Stimulated activated naive CD4-positive, alpha-beta T cell (primary cell): ENCODE measurements around the gene MAP6D1.

Experiments used
- DNase-seq, 6 experiments: peaks; one replicate each; lab custom pipeline; 2025; lab: John Stamatoyannopoulos, UW

The MAP6D1 gene

DNA sequence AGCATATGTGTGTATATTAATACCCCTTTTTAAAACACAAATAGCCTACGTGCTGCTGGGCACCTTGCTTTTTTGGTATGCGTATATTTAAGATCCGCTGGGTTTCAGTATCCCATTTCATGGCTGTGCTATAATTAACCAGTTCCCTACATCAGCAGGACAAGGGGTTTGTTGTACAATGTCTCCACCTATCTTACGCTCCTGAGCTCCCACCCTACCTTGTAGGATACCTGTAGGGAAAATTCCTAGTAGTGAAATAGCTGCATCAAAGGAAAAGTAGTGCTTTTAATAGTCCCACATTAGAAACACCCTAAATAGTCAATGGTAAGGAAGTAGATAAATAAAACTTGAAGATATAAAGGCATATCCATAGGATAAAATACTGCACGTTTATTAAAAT is 1.4 kb downstream of the MAP6D1 start:
- DNase-seq: no peak

DNA sequence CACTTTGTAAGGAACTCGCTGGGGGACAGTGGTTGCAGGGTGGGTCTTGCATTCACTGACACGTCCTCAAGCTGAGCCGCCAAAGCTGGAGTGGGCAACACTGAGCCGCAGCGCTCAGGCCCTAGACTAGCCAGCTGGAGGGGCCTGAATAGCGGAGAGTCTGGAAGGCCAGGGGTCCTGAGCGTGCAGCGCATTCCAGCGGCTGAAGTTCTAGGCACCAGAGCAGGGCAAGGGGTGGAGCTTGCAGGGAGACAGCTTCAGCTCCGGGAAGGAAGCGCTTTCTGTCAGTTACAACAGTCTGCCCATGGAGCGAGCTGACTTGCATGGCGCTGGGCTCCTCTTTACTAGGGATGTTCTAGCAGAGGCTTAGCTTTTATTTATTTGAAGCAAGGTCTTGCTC is 2.7 kb downstream of the MAP6D1 start:
- no peak for DNase-seq

DNA sequence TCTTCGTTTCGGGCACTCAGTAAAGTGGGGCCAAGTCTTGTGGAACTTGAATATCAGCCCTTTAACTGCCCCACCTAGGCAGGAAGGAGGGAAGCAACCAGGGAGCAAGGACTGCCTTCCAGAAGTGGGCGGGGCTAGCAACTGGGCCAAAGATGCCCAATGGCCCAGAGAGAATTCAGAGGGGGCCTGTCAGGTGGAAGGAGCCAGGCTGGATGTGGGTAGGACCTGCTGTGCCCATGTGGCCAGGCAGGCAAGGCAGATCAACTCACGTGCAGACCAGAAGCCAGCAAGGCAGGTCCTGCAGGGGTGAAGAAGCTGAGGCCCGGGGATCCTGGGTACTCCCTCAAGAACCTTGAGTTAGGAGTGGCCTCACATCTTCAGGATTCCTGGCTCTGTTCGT is 5.5 kb downstream of the MAP6D1 start:
- no peak for DNase-seq

DNA sequence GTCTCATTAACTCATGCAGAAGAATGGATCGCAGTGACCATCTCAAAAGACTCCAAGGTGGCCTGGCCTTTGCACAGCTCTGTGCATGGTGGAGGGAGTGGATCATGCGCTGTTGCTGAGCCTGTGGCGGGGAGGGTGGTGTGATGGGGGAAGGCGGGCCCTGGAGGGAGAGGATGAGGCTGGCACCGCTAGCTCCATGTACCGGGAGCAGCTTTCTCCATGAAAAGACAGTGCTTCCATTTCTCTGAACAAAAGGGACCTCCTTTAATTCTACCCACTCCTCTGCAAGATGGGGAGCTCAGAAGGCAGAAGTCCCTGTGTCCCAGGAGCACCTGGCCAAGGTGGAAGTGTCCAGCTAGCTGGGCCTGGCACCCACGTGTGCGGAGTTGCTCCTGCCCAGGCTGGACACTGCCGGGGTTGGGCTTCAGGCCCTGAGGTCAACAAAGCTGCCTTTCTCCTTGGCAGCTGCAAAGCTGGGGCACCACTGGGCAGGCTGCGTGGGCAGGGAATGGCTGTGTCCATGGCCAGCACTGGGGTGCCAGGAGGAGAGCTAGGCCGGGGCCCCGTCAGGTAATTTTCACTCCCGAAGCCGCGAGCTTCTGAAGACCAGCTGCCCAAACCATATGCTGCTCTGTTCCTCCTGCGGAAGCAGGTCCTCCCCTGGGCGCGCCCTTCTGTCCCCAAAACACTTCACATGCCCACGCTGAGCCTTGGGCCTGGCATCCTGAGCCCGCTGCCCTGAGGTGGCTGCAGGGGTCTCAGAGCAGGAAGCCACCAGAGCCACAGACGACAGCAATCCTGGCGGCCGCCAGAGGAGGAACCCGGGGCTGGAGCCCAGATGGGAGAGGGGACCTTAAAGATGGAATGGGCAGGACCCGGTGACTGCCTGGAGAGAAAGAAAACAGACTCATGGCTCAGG is 6.4 kb downstream of the MAP6D1 start:
- DNase-seq: no peak

DNA sequence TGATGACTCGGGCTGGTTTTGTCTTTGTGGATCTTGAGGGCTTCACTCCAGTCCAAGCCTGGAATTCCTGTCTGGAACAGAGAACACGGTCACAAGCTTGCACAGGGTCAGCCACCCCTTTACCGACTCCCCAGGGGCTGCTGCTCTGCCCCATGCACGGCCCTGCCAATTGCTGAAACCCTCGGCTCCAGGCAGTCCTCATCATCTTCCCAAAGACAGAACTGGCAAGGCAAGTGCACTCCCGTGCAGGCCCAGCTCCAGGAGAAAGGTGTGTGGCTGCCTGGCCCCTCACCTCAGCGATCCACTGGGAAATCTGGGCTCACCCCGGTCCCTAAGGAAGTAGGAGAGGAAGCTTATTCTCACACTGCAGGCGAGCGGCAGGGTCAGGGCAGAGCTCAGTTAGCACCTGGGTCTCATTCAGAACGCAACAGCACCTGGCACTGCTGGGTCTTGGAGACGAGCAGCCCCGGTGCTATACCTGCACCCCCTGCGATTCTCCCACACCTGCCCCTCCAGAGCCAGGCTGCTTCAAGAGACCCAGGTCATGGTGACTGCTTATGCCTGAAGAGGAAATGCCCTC is 7.2 kb downstream of the MAP6D1 start:
- no peak for DNase-seq

DNA sequence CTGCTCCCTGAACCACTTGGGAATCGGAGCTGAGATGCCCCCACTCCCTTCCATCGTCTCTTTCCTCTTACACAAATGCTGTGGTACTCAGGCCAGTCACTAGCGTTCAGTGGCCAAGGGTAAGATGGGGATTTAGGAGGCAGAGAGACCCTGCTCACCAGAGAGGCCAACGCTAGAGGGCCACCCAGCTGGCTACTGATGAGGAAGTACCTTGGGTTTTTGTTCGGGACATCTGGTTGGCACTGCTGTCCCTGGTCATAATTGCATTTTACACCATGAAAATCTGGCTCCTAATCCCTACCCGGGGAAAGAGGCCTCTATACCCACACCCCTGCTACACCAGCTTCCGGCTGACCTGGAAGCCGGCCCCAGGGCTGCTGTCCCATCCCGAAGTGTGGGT is 7.7 kb downstream of the MAP6D1 start:
- no peak for DNase-seq

DNA sequence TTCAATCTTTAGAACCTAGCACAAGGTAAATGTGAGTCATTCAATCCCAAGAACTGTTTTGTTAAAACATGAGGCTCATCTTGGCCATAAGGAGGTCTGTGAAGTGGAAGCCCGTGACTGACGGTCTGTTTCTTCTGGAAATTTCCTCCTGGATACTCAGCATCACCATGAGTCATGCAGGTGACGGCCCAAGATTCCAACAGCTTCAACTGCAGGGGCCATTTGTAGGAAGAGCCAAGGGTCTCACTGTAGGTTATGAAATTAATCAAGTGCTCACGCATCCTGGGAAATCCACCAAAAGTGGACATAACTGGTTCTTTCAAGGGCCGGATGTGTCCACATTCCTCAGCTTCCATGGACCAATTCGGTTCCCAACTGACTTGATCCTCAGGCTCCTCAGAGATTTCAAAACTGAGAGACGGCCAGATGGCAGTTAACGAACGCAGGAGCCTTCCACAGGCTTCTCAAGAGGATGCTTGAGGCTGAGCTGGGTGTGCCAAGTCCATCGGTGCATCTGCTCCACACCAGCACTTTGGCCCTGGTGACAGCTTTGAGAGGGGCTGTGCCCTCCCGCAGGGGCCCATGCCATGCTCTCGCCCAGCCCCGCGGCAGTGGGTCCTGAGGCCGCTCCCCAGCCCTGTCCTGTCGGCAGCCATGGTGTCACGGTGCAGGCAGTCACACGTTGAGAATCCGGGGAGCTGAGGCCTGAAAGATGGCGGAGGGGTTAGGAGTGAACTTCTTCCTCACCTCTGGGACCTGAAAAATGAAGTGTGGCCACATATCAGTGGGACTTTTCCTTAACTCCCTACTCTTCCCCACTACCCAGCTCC is 8.5 kb downstream of the MAP6D1 start:
- DNase-seq: no peak

DNA sequence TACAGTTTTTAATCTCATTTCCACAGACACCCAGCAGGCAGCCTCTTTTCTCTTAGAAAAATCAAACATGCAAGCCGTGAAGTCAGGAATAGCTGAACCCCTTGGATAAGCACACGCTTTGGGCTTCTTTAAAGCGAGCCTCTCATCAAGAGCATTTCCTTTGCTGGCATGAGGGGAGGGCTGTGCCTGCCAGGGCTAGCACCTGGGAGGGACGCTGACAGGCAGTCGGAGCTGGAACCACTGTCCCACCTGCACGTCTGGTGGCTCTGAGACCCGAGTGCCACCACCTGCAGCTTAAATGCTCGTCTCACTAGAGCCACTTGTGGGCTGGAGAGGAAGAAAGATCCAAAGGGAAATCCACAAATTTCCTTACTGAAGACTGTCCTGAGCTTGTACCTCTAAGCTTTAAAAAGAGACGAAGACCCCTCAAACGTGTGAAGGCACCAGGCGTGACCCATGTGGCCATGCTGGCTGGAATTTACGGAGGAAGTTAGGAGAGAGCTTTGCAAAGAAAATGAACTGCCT is 9.4 kb downstream of the MAP6D1 start:
- no peak for DNase-seq

DNA sequence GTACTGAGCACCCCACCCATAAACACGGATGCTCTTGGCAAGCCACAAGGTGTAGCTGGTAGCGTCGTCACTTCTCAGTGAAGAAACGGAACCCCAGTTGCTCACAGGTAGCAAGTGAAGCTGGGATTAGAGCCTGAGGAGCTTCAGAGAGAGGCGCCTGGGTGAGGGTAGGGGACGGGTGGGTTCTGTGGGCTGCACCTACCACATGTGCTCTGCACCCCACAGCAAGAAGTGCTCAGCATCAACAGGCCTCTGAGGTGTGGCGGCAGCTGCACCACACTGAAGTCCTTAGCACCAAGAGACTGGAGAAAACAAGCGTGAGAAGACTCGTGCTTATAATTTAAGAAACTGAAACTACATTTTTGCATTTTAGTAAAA is 9.8 kb downstream of the MAP6D1 start:
- peak in 1 of 6 experiments; percentile 24 for DNase-seq

DNA sequence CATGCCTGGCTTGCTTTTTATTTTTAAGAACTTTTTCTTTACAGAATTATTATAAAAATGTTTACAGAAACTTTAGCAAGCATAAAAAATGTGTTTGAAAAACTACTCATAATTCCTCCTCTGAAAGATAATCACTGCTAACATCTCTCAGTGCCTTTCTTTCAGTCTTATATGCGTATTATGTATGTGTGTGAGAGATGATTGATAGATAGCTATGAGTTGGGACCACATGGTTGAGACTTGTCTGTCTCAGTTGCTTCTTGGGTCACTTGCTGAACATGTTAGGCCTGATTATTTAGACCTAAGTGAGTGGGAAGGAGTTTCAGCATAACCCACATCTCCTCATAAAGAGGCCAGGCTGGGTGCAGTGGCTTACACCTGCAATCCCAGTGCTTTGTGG is 11.1 kb downstream of the MAP6D1 start:
- DNase-seq: no peak

DNA sequence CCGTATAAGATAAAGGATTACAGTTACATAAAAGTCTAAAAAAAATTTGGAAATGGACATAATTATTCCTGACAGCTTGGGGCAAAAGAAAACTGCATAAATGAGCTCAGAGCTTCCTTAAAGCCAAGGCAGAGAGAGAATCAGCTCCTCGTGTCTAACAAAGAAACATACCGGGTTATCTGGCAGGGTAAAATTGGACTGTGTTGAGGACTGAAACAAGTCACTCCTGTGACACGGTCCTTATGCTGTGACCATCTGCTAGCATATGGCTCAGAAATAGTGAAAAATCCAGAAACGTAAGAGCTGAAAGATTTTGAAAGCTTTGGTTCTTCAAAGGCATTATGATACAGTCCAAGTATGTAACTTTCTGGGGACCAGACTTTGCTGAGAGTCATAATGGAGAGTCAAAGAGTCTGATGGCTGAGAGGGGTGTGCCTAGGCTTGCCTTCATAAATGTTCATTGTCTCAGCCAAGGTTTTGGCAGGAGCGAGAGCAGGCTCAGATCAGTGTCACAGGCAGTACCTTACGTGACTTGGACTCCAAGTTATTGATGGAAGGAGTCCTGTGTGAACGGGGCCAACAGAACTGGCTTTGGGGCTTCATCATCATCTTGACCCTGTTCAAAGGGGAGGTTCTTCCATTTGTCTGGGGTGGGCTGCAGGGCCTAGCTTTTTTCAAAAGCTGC is 12.5 kb downstream of the MAP6D1 start:
- DNase-seq: no peak

DNA sequence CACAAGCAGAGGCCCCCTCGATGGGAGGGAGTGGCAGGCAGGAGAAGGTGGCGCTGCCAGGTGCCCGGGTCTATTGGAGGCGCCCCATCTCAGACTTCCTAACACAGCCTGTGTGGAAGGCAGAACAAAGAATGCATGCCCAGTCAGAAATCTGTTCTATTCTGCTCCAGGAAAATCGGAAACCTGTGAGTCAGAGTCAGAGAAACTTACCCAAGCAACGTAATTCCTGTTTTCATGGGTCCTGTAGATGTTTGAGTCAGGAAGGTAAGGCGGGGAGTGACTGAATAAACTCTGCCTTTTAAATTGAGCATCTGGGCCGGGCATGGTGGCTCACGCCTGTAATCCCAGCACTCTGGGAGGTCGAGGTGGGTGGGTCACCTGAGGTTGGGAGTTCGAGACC is 13.7 kb downstream of the MAP6D1 start:
- DNase-seq: no peak

DNA sequence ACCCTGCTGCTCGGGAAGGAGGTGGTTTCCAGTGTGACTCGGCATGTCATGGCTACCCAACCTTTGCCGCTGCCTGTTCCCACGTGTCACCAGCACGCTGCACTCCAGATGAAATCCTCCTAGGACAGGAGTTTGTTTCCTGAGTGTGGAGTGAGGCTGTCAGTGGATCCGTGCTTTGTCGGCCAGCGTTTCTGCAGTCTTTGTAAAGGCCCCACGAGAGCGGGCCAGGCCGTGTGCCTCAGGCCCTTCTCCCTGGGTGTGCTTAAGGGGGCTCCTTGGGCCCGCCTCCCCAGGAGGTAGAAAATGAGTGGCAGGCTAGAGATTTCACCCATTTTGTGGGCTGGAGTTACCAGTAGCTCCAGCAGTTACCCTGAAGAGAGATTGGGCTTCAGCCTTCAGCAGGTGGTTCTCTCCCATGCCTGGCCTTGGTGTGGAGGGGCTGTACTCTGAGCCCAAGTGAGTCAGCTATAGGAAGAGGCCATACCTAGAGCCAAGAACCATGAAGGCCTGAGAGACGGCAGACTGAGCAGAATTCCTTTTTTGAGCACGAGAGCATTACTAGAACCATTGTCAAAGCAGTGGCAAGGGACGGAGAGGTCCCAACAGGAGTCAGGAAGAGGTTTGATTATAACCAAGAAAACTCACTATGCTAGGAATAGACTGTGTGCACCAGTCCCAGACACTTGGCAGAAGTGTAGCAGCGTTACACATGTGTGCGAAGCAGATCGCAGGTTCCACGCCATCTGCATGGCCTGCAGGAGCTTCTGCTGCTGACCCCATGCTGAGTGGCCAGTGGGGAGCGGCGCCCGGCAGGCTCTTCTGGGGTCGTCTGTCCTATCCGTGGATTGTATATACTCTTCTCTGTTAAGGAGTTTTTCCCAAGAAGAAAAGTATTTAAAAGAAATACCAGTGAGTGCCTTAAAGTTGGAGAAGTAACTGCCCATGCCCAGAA is 14.5 kb downstream of the MAP6D1 start:
- no peak for DNase-seq

DNA sequence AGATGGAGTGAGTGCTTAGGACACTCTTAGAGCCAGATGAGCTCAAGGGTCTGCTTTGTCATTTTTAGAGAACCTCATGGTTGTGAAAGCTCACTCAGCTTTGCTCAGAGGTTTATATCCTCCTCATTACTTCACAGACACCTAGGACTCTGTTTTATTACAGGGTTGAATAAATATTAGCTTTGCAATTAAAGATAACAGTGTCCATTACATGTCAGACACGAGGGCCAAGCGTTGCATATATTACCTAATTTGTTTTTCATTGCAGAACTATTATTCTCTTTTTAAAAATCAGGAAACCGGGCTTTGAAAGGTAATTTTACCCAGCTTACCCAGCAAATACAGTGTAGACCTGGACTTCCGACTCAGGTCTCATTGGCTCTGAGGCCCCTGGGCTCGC is 16.1 kb downstream of the MAP6D1 start:
- DNase-seq: no peak

DNA sequence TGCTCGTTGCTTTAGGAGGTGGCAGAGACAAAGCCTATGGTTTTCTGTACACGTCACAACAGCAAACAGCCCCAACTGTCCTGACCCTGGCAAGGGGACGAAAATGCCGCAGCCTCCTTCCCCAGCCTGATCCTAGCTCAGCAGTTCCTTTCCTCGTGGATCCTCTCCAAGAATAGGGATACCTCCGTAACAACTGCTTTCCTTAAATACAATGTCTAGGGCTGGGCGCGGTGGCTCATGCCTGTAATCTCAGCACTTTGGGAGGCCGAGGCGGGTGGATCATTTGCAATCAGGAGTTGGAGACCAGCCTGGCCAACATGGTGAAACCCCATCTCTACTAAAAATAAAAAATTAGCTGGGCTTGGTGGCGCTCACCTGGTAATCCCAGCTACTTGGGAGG is 17.0 kb downstream of the MAP6D1 start:
- no peak for DNase-seq

DNA sequence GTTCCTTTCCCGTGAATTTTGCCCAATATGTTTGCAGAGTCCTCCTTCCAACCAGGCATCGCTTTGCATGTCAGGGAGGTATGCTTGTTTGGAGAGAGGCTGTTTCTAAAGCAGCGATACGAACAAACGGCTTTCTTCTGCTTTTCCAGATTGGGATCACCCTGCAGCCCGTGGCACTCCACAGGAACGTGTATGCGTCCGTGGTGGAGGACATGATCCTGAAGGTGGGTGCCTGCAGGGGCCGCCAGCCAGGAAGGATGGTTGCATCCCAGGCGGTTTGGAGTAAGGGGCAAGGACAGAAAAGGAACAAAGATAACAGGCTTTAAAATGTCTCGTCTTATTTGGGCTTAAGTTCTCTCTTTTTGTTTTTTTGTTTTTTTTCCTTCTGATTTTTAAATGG is 17.5 kb downstream of the MAP6D1 start:
- no peak for DNase-seq

DNA sequence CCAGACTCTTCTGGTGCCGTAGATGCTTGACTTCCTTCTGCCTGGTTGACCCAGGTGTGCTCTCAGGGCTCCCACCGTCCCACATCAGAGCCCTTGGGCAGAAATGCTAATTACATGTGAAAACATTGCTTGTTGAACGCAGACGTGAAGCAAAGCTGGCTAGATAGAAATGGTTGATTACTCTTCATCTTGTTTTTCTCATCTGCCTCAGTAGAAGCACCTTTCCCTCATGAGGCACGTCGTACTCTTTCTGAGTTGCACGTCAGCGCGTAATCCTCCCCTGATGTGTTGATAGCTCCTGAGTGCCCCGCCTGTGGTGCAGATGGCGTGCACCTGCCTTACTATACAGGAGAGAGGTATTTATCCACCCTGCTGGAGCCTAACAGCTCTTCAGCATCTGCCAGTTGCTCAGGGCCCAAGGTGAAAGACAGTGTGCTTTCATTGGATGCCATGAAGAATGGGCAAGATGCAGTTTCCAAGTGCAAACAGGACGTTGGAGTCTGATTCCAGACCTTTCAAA is 18.1 kb downstream of the MAP6D1 start:
- no peak for DNase-seq

DNA sequence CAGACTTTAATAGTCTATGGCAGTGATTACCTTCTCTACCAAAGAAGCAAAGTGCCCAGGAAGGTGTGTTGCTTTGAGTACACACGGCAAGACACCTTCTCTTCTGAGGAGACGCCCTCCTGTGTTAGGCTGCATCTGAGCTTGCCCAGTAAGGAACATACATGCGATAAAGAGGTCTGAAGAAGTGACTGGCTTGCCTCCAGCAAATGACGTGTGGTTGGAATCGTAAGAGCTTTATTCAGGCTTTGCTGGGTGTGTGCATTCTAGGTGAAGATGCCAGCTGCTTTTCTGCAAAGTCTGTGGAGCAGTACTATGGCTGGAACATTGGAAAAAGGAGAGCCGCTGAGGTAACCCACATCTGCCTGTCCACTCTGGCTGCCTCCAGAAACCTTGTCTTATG is 22.4 kb downstream of the MAP6D1 start:
- DNase-seq: no peak

DNA sequence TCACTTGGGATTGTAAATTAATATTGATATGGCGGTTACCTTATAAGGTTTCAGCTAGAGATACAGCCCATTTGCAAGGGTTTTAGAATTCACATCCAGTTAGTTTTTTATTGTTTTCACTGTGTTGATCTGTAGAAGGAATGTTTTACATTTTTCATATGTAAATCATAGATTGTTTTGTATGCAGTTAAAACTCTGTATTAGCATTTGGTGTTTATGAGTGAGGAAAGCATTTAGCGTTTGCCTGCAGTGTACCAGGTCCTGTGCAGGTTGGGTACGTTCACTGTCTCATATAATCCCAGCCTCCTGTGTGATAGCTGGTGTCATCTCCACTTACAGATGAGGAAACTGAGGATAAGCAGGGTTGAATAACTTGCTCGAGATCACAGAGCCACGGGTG is 23.8 kb downstream of the MAP6D1 start:
- no peak for DNase-seq

DNA sequence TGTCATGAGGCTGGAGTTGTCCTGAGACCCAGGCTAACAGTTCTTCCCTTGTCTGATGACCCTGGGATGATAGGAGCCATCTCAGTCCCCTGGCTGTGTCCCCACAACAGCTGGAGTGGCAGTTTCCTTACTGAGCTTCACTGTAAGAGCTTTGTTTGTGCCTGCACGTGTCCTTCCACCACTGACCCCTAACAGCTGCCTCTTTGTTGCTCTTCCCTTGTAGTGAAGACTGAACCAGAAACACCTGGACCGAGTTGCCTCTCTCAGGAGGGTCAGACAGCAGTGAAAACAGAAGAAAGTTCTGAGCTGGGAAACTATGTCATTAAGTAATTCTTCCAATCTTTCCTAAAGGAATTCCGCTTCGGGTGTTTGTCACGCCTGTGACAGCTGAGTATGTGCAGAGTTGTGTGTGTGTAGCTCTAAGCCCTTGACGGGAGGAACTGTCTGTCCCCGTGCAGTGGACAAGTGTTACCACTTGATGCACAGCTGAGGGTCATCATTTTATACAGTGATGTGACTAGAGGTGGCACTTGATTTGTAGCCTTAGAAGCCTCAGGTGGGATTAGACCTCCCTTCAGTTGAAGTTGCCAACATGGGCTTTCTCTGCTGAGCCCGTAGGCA is 25.0 kb downstream of the MAP6D1 start:
- DNase-seq: no peak
